ENCODE data around the gene BNIP5.

The BNIP5 gene

DNA sequence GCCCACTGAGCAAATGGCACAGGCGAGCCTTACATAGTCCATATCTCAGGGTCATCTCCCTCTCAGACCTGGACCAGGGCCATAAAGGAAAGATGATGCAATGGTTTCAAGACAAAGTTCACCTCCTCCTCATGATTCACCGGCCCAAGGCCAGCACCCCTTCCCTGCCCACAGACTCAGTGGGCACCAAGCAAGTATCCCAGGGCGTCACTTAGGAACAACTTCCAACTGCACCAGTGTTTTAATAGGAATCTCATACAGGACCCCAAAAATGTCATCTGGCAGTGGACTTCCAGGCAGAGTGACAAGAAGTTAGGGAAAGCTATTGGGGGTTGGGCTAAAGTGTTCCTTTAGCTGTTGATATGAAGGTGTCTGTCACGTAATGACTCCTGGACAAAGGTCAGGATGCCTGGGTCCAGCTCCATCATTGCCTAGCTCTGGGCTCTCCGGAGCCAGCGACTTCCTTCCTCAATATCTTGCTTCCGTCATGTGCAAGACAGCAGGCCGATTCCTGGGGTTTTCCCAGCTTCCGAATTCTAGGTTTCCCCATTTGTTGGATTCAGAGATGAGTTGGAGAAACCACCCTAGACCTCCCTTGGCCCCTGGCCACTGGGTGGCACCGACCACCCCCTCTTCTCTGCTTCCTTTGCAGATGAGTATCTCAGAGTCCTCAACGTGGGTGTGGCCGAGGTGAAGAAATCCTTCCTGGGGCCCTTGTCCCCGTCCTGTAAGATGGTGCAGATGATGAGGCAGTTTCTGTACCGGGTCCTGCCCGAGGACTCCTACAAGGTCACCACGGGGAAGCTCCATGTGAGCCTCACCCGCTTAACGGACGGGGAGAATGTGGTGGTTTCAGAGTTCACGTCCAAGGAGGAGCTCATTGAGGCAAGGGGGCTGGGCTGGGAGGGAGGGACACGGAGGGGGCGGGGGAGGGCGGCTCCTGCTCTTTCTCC lies 45.7 kb downstream of the BNIP5 start:
- no peak for DNase-seq

DNA sequence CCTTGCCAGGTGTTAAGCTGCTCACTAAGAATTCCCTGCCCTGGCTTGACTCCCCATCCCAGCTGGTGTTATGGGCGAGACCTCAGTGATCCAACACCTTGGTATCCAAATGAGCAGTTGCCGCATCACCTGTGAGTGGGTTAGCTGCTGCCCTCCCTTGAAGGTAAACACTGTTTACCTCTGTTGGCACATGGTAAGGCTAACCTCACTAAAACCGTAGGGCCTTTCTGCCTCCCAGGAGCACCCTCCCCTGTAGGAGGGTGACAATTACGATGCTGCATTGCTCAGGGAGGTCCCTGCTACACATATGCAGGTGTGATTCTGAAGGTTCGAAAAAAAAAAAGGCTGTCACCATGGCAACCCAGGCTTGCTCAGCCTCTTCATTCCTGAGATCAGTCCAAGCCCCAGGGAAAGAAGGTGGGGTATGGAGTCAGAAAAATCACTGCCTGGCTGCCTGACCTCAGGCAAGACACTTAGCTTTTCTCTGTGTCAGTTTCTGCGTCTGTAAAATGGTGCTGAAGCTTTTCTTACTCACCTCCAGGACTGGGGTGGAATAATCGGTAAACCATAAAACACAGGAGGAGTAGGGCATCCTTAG lies 47.3 kb downstream of the BNIP5 start:
- DNase-seq: no peak

DNA sequence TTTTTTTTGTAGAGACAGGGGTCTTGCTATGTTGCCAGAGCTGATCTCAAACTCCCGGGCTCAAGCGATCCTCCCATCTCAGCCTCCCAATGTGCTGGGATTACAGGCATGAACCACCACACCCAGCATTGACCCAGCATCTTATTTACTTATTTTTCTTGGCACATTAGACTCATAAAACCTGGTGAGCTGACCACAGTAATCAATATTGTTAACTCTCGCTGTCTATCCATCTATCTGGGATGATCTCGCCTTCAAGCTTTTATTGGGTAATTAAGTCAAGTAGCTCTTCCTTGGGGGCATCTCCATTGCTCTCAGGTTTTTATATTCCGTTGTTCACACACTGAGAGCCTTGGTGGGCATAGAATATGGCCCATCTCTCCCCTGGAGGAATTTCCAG lies 49.8 kb downstream of the BNIP5 start:
- DNase-seq: no peak

GRCh38 chr6:36285797-36286196 lies 50.9 kb downstream of the BNIP5 start:
- no peak for DNase-seq

GRCh38 chr6:36285187-36285671 lies 51.5 kb downstream of the BNIP5 start:
- no peak for DNase-seq

- no peak for DNase-seq
These were observed 52.3 kb downstream of the BNIP5 start for GRCh38 chr6:36284359-36284758.

GRCh38 chr6:36283608-36284007 lies 53.1 kb downstream of the BNIP5 start:
- DNase-seq: no peak

- DNase-seq: no peak
These were observed 55.7 kb downstream of the BNIP5 start for GRCh38 chr6:36280983-36281382.

DNA sequence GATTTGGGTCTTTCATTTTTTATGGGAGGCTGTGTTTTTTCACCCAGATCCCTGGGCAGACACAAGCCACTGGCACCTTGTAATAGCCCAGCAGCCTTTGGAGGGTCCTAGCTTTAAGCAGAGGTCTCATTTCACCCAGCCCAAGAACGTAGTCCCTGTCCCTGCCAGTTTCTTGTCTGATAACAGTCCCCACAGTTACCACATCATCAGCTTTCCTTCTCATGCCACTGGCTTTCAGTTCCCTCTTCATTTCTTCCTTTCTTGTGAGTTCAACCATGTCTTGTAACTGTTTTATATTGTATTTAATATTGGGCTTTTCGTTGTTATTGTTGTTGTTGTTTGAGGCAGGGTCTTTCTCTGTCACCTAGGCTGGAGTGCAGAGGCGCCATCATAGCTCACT lies 56.2 kb downstream of the BNIP5 start:
- DNase-seq: no peak

GRCh38 chr6:36277946-36278470 lies 58.7 kb downstream of the BNIP5 start:
- DNase-seq: no peak

GRCh38 chr6:36276581-36277536 lies 59.8 kb downstream of the BNIP5 start:
- no peak for DNase-seq

DNA sequence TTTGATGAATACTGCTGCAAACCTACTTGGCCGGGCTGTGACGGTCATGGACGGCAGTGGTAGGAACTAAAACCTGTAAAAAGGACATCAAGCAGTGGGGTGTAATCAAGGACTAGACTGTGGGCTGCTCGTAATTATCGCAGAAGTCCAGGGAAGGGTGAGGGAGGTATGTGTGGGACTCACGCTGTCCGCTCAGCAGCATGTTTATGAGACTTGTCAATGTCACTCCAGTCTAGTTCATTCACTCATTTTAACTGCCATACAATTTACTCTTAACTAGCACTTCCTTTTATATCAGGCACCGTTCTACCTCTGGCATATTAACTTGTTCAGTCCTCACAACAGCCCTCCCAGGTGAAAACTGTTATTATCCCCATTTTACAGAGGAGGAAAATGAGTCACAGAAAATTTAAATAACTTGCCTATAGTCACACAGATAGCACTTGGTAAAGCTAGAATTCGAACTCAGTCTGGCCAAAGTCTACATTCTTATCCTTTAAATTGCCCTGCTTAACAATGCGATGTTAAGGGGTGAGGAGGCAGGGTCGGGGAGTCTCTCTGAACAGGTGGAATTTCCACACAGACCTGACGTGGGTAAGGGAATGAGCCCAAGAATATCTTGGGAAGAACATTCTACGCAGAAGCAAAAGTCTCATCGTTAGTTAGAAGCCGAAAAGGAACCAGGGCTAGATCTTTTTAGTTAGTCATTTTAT lies 62.7 kb downstream of the BNIP5 start:
- no peak for DNase-seq

- DNase-seq: no peak
These were observed 63.6 kb downstream of the BNIP5 start for GRCh38 chr6:36273067-36273466.

DNA sequence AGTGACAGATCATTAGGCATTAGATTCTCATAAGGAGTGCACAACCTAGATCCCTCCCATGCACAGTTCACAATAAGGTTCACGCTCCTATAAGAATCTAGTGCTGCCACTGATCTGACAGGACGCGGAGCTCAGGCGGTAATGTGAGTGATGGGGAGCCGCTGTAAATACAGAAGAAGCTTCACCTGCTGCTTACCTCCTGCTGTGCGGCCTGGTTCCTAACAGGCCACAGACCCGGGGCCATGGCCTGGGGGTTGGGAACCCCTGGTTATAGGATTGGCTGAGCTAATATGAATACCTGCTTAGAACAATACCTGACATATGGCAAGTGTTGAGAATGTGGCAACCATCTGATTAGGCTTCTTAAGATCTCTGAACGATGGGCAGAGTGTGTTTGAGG lies 64.5 kb downstream of the BNIP5 start:
- no peak for DNase-seq

GRCh38 chr6:36269834-36270705 lies 66.6 kb downstream of the BNIP5 start, which contains the start of gene PNPLA1:
PNPLA1 (plus strand) TSS chr6:36270060; CDS start chr6:36270460, 400 bp downstream.
- no peak for DNase-seq

DNA sequence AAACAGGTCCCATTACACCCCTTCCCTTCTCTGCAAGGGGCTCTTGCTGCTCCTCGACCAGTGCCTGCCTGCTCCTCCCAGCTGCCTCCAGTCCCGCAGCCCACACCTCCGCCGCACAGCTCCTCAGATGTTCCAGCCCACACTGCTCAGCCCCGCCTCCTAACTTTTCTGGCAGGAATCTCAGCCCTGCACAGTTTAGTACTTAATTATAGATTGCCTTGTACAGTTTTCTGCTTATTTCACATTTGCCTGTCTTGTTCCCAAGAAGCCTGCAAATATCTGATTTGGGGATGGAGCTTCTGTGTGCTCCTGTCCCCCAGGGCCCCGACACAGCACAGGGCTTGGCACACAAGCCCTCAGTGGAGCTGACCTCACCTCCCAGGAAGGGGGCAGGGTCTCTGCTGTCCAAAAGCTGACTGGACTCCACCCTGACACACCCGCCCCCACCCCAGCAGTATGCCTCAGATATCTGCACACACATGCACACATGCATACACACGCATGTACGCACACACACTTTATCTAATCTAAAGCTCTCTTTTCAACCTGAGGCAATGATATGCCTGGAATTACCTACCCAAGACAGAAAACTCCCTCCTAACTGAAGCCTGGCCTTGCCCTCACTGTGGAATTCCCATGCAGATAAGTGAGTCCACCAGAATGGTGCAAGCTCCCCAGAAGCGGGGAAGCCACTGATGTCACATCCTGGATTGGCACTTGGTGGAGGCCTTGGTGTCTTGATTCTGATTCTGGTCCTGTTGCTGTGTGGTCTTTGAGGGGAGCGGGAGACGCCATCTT lies 68.0 kb downstream of the BNIP5 start:
- DNase-seq: no peak

GRCh38 chr6:36267731-36268477 lies 68.8 kb downstream of the BNIP5 start:
- no peak for DNase-seq

- DNase-seq: no peak
These were observed 69.6 kb downstream of the BNIP5 start for GRCh38 chr6:36266913-36267644.
